ENCODE measurements around the gene CDH23. TPM values are rescaled to one million over a fixed set of nuclear protein-coding genes. Genes with fewer than 3 reads are reported as not detected.

CDH23 gene
- total RNA-seq, 2 experiments from 2014 or later: 4.6 to 5.2 TPM

DNA sequence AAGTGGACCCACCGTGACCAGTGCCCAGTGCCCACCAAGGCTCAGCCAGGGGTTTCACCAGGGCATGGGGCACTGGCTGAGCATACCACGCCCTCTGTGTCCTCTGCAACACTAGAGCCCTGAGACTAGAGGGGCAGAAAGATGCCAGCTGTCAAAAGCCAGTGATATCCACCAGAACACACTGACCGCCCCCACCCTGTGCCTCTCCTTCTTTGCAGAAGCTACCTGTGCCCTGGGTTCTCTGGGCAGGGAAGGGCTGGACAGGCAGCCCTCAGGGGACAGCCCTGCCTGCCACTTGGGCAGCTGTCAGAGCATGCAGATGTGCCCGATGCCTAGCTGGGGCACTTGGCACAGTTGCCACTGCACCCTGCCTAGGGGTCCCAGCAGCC, 376.1 kb downstream of the CDH23 start:
- H3K4me3 ChIP-seq (ENCODE audit: low read length): peak overlapping the region; percentile 90
- H3K36me3 ChIP-seq (ENCODE audit: insufficient read depth, low read length): peaks cover 25% of the 10 kb centered on the region
- ATAC-seq (ENCODE audit: poor library complexity): no peak
- Mint-ChIP-seq H3K27me3 (no peaks in the 10 kb centered on the region), H3K27ac (peak overlapping the region; percentile 95), H3K4me1 (ENCODE audit: low read depth) (peaks cover 88% of the 10 kb centered on the region), H3K4me3 (peak overlapping the region; percentile 94), H3K36me3 (ENCODE audit: low read depth) (peaks cover 61% of the 10 kb centered on the region), H3K9me3 (no peaks in the 10 kb centered on the region)
- H3K4me1 ChIP-seq (ENCODE audit: insufficient read depth, low read length): peaks cover 75% of the 10 kb centered on the region
- no peaks in the 10 kb centered on the region for H3K27me3 ChIP-seq (ENCODE audit: control insufficient read depth in 1 of 2, insufficient read depth in 2 of 2, low read length in 2 of 2)
- TF ChIP-seq, protein P1, sequence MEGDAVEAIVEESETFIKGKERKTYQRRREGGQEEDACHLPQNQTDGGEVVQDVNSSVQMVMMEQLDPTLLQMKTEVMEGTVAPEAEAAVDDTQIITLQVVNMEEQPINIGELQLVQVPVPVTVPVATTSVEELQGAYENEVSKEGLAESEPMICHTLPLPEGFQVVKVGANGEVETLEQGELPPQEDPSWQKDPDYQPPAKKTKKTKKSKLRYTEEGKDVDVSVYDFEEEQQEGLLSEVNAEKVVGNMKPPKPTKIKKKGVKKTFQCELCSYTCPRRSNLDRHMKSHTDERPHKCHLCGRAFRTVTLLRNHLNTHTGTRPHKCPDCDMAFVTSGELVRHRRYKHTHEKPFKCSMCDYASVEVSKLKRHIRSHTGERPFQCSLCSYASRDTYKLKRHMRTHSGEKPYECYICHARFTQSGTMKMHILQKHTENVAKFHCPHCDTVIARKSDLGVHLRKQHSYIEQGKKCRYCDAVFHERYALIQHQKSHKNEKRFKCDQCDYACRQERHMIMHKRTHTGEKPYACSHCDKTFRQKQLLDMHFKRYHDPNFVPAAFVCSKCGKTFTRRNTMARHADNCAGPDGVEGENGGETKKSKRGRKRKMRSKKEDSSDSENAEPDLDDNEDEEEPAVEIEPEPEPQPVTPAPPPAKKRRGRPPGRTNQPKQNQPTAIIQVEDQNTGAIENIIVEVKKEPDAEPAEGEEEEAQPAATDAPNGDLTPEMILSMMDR (IDR thresholded peaks at IDR 0.05): no peak
- POLR2A ChIA-PET: interaction anchor here (0.6 to 14.6 kb wide), 18 partner anchors 9 to 454 kb away, joined by 3 to 416 read pairs (median 8); partner anchors contain the start of gene PSAP
- CTCF ChIA-PET: interaction anchor here (0.5 to 3.8 kb wide), 23 partner anchors 9 to 851 kb away, joined by 3 to 35 read pairs (median 5); partner anchors contain the start of genes PSAP and SLC29A3
- DNase-seq: no peak
- no peaks in the 10 kb centered on the region for H3K9me3 ChIP-seq (ENCODE audit: control insufficient read depth in 1 of 2, insufficient read depth in 1 of 2, low read length in 2 of 2)
- intact Hi-C loops (cut with DNase I, micrococcal nuclease): loop anchor here (1.0 to 5.0 kb wide), 7 partner anchors 16 to 78 kb away; partner anchors contain the start of gene PSAP (in 1 of the 2)
- peak overlapping the region; percentile 75 to 88 for H3K27ac ChIP-seq (ENCODE audit: low read depth in 1 of 2, low read length in 2 of 2)

DNA sequence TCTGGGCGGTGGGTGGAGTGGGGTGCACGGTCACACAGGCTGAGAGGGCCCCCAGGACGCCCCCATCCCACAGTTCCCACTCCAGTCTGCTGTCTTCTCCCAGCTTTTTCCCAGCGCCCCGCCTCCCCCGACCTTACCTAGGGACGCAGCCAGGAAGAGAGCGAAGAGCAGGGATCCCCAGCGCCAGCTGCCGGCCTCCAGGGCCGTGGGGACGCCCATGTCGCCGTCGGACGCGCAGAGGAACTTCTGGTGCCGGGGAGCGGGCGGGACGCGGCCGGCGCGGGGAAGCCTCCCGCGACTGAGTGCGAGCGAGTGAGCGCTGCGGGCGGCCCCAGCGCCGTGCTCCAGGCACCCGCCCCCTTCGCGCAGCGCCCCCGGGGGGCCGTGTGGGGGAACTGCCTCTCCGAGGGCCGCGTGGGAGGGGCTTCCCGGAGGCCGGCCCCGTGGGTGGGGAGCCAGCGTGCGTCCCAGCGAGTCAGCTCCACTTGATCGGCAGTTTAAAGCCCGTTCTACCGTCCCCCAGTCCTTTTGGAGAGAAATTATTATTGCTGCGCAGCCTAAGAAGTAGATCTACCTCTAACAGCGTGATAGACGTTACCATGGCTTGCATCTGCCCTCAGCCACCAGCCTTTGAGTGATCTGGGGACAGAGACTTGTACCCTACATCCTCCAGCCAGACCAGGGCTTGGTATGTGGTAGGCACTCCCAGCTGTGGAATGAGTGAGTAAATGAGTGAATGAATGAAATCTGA, 376.7 kb downstream of the CDH23 start, which contains the start of gene VSIR:
Gene VSIR (minus strand): TSS at position 300 of the 751 bp plus-strand sequence. CDS start 81 bp downstream, at position 219.
- Histone ChIP-seq H3K36me3 (ENCODE audit: insufficient read depth, low read length) (peaks cover 21% of the 10 kb centered on the region), H3K27me3 (ENCODE audit: control insufficient read depth in 1 of 2, insufficient read depth in 2 of 2, low read length in 2 of 2) (no peaks in the 10 kb centered on the region), H3K4me3 (ENCODE audit: low read length) (peak within 1 kb of the TSS; percentile 90), H3K9me3 (ENCODE audit: control insufficient read depth in 1 of 2, insufficient read depth in 1 of 2, low read length in 2 of 2) (no peaks in the 10 kb centered on the region), H3K27ac (ENCODE audit: low read depth in 1 of 2, low read length in 2 of 2) (peak within 1 kb of the TSS; percentile 75 to 88), H3K4me1 (ENCODE audit: insufficient read depth, low read length) (peaks cover 74% of the 10 kb centered on the region)
- Mint-ChIP-seq H3K9me3 (no peaks in the 10 kb centered on the region), H3K36me3 (ENCODE audit: low read depth) (peaks cover 55% of the 10 kb centered on the region), H3K27me3 (no peaks in the 10 kb centered on the region), H3K4me3 (peak within 1 kb of the TSS; percentile 94), H3K4me1 (ENCODE audit: low read depth) (peaks cover 82% of the 10 kb centered on the region), H3K27ac (peak within 1 kb of the TSS; percentile 95)
- ChIA-PET POLR2A (interaction anchor here (0.5 to 14.6 kb wide), 20 partner anchors 10 to 455 kb away, joined by 3 to 416 read pairs (median 7); partner anchors contain the start of gene PSAP), CTCF (interaction anchor here (0.5 to 3.8 kb wide), 28 partner anchors 9 to 851 kb away, joined by 3 to 35 read pairs (median 5); partner anchors contain the start of genes PSAP and SLC29A3)
- ATAC-seq (ENCODE audit: poor library complexity) (peak; percentile 85), DNase-seq (peak; percentile 83 to 97 (median 92))
- TF ChIP-seq, protein P1 (IDR thresholded peaks at IDR 0.05): peak; percentile 88
- intact Hi-C loops (cut with DNase I, micrococcal nuclease): loop anchor here (1.0 to 5.0 kb wide), 7 partner anchors 16 to 78 kb away; partner anchors contain the start of gene PSAP (in 1 of the 2)

DNA sequence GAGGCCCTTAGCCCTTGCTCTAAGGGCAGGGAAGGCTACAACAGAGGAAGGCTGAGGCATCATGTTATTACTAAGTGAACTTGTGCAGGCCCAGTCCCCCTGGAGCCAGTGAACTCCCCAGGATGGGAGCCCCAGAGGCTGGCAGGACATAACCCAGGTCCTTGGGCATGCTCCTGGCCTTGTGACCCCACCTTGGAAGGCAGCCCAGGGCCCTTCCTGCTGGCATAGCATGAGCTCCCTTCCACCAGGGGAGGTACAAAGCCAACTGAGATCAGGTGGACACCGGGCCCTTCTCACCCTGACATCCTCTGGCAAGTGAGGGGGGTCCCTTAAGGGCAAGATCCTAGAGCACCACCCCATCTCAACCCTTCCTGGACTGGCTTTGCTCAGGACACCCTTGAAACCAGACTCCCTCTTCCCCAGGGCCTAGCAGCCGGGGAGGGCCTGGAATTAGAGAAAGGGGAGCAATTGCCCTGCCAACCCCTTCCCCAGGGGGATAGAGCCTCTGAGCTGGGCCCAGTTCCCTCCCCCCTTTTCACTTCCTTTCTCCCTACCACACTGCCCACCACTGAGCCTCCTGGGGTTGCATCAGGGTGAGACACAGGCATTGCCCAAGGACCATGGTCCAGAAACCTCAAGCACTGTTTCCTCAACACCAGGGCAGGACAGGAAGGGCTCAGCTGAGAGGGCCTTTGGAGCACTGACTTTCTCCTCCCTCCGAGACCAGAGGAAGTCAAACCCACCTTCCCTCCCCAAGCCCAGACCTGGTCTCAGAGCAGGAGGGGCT, 378.4 kb downstream of the CDH23 start:
- TF ChIP-seq, protein P1 (IDR thresholded peaks at IDR 0.05): no peak
- Mint-ChIP-seq H3K36me3 (ENCODE audit: low read depth) (peaks cover 40% of the 10 kb centered on the region), H3K4me3 (peak overlapping the region; percentile 94), H3K27me3 (no peaks in the 10 kb centered on the region), H3K9me3 (no peaks in the 10 kb centered on the region), H3K4me1 (ENCODE audit: low read depth) (peaks cover 66% of the 10 kb centered on the region), H3K27ac (peak overlapping the region; percentile 95)
- Histone ChIP-seq H3K36me3 (ENCODE audit: insufficient read depth, low read length) (peaks cover 12% of the 10 kb centered on the region), H3K9me3 (ENCODE audit: control insufficient read depth in 1 of 2, insufficient read depth in 1 of 2, low read length in 2 of 2) (no peaks in the 10 kb centered on the region), H3K4me1 (ENCODE audit: insufficient read depth, low read length) (peaks cover 61% of the 10 kb centered on the region), H3K4me3 (ENCODE audit: low read length) (peak overlapping the region; percentile 90), H3K27ac (ENCODE audit: low read depth in 1 of 2, low read length in 2 of 2) (peak overlapping the region in 1 of 2 donors; percentile 46), H3K27me3 (ENCODE audit: control insufficient read depth in 1 of 2, insufficient read depth in 2 of 2, low read length in 2 of 2) (no peaks in the 10 kb centered on the region)
- intact Hi-C loops (cut with DNase I, micrococcal nuclease): loop anchor here in 1 of 2 experiments (5.0 kb wide), 1 partner anchor 63 kb away; no protein-coding TSS in a partner anchor
- ChIA-PET POLR2A (interaction anchor here (1.4 to 14.6 kb wide), 4 partner anchors 31 to 79 kb away, joined by 3 to 416 read pairs (median 44); no protein-coding TSS in a partner anchor), CTCF (interaction anchor here (0.6 kb wide), 1 partner anchor 1320 kb away, joined by 3 read pairs; no protein-coding TSS in a partner anchor)
- DNase-seq: peak in 2 of 14 experiments; percentile 58 to 64
- no peak for ATAC-seq (ENCODE audit: poor library complexity)
